Measurements from ENCODE around the gene TMEM51. TPM values are rescaled to one million over a fixed set of nuclear protein-coding genes. Genes with fewer than 3 reads are reported as not detected.
"Not testable (repeated sequence)": the region's sequence is repeated elsewhere in the genome, so short reads cannot be mapped to it uniquely, and the experiment has no call there.

TMEM51 gene
- total and polyA plus RNA-seq, 7 experiments from 2014 or later = 0.16 to 0.79 (median 0.56) TPM; not detected in 3

DNA sequence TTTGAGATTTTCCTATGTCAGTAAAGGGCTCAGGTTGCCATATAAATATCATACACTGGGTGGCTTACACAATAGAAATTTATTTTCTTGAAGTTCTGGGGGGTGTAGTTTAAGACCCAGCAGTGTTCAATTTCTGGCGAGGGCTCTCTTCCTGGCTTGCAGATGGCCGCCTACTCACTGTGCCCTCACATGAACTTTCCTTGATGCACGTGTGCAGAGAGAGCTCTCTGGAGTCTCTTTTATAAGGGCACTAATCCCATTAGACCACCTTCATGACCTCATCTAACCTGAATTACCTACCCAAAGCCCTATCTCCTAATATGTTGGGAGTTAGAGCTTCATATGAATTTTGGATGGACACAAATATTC lies 21.1 kb downstream of the TMEM51 start:
- Histone ChIP-seq H3K27ac (ENCODE audit: low read depth, low read length) (no peak overlapping the region), H3K36me3 (ENCODE audit: control insufficient read depth in 2 of 3, insufficient read depth in 3 of 3, low read length in 3 of 3) (no peaks in the 10 kb centered on the region), H3K4me1 (ENCODE audit: control insufficient read depth in 2 of 2, insufficient read depth in 2 of 2, low read length in 2 of 2) (no peaks in the 10 kb centered on the region), H3K4me3 (ENCODE audit: low read length) (no peak overlapping the region), H3K9me3 (ENCODE audit: control insufficient read depth in 2 of 3, low read length in 3 of 3) (no peaks in the 10 kb centered on the region), H3K27me3 (ENCODE audit: control insufficient read depth in 2 of 2, insufficient read depth in 2 of 2, low read length in 2 of 2) (peaks cover 0 to under 1% of the 10 kb centered on the region in 2 donors)
- intact Hi-C loops (cut with micrococcal nuclease) = no loop called here
- H3K4me1 Mint-ChIP-seq = peaks cover 0 to 12% (median 5%) of the 10 kb centered on the region in 7 donors
- H3K36me3 Mint-ChIP-seq = peaks cover 0 to 6% (median 0%) of the 10 kb centered on the region in 5 donors
- no peak overlapping the region for H3K27ac Mint-ChIP-seq
- no peak overlapping the region for H3K4me3 Mint-ChIP-seq
- H3K9me3 Mint-ChIP-seq = peaks cover 0 to 8% (median 0%) of the 10 kb centered on the region in 11 donors
- peaks cover 18 to 48% (median 37%) of the 10 kb centered on the region in 5 donors for H3K27me3 Mint-ChIP-seq
- ChIA-PET POLR2A (no interaction called here), CTCF (no interaction called here)
- no peak for ATAC-seq
- no peak for DNase-seq

GRCh38 chr1:15175324-15176094 lies 22.0 kb downstream of the TMEM51 start:
- H3K4me1 ChIP-seq (ENCODE audit: control insufficient read depth in 2 of 2, insufficient read depth in 2 of 2, low read length in 2 of 2); H3K27me3 ChIP-seq (ENCODE audit: control insufficient read depth in 2 of 2, insufficient read depth in 2 of 2, low read length in 2 of 2); ATAC-seq; DNase-seq; H3K36me3 Mint-ChIP-seq; H3K4me3 Mint-ChIP-seq; H3K9me3 Mint-ChIP-seq; CTCF ChIA-PET; H3K27ac ChIP-seq (ENCODE audit: low read depth, low read length); H3K9me3 ChIP-seq (ENCODE audit: control insufficient read depth in 2 of 3, low read length in 3 of 3); H3K27ac Mint-ChIP-seq; intact Hi-C loops (cut with micrococcal nuclease); POLR2A ChIA-PET; H3K4me3 ChIP-seq (ENCODE audit: low read length); H3K36me3 ChIP-seq (ENCODE audit: control insufficient read depth in 2 of 3, insufficient read depth in 3 of 3, low read length in 3 of 3): not testable (repeated sequence)
- Mint-ChIP-seq H3K27me3 (peaks cover 13 to 45% (median 32%) of the 10 kb centered on the region in 5 donors), H3K4me1 (peaks cover 0 to 12% (median 5%) of the 10 kb centered on the region in 7 donors)

- peaks cover 0 to 6% (median 0%) of the 10 kb centered on the region in 5 donors for H3K36me3 Mint-ChIP-seq
- H3K27ac Mint-ChIP-seq = no peak overlapping the region
- ATAC-seq = no peak
- H3K4me3 Mint-ChIP-seq = no peak overlapping the region
- POLR2A ChIA-PET = no interaction called here
- H3K27me3 Mint-ChIP-seq = peaks cover 13 to 48% (median 29%) of the 10 kb centered on the region in 5 donors
- intact Hi-C loops (cut with micrococcal nuclease) = no loop called here
- Histone ChIP-seq H3K9me3 (ENCODE audit: control insufficient read depth in 2 of 3, low read length in 3 of 3) (no peaks in the 10 kb centered on the region), H3K27me3 (ENCODE audit: control insufficient read depth in 2 of 2, insufficient read depth in 2 of 2, low read length in 2 of 2) (peaks cover 0 to 3% of the 10 kb centered on the region in 2 donors), H3K27ac (ENCODE audit: low read depth, low read length) (no peak overlapping the region), H3K36me3 (ENCODE audit: control insufficient read depth in 2 of 3, insufficient read depth in 3 of 3, low read length in 3 of 3) (no peaks in the 10 kb centered on the region), H3K4me1 (ENCODE audit: control insufficient read depth in 2 of 2, insufficient read depth in 2 of 2, low read length in 2 of 2) (no peaks in the 10 kb centered on the region), H3K4me3 (ENCODE audit: low read length) (no peak overlapping the region)
- CTCF ChIA-PET = no interaction called here
- peaks cover 0 to 8% (median 0%) of the 10 kb centered on the region in 11 donors for H3K9me3 Mint-ChIP-seq
- no peak for DNase-seq
- peaks cover 0 to 12% (median 5%) of the 10 kb centered on the region in 7 donors for H3K4me1 Mint-ChIP-seq
Measured at GRCh38 chr1:15176120-15176519, 22.6 kb downstream of the TMEM51 start.

GRCh38 chr1:15176898-15177665 lies 23.5 kb downstream of the TMEM51 start:
- H3K4me3 Mint-ChIP-seq = no peak overlapping the region
- POLR2A ChIA-PET = no interaction called here
- H3K36me3 Mint-ChIP-seq = peaks cover 0 to 6% (median 0%) of the 10 kb centered on the region in 5 donors
- peaks cover 0 to 8% (median 0%) of the 10 kb centered on the region in 11 donors for H3K9me3 Mint-ChIP-seq
- Histone ChIP-seq H3K36me3 (ENCODE audit: control insufficient read depth in 2 of 3, insufficient read depth in 3 of 3, low read length in 3 of 3) (no peaks in the 10 kb centered on the region), H3K27me3 (ENCODE audit: control insufficient read depth in 2 of 2, insufficient read depth in 2 of 2, low read length in 2 of 2) (peaks cover 0 to 3% of the 10 kb centered on the region in 2 donors), H3K4me3 (ENCODE audit: low read length) (no peak overlapping the region), H3K9me3 (ENCODE audit: control insufficient read depth in 2 of 3, low read length in 3 of 3) (no peaks in the 10 kb centered on the region), H3K27ac (ENCODE audit: low read depth, low read length) (no peak overlapping the region), H3K4me1 (ENCODE audit: control insufficient read depth in 2 of 2, insufficient read depth in 2 of 2, low read length in 2 of 2) (no peaks in the 10 kb centered on the region)
- ATAC-seq (no peak), DNase-seq (no peak)
- CTCF ChIA-PET = no interaction called here
- peaks cover 13 to 48% (median 28%) of the 10 kb centered on the region in 5 donors for H3K27me3 Mint-ChIP-seq
- H3K27ac Mint-ChIP-seq = no peak overlapping the region
- intact Hi-C loops (cut with micrococcal nuclease) = no loop called here
- H3K4me1 Mint-ChIP-seq = peaks cover 0 to 12% (median 5%) of the 10 kb centered on the region in 7 donors

DNA sequence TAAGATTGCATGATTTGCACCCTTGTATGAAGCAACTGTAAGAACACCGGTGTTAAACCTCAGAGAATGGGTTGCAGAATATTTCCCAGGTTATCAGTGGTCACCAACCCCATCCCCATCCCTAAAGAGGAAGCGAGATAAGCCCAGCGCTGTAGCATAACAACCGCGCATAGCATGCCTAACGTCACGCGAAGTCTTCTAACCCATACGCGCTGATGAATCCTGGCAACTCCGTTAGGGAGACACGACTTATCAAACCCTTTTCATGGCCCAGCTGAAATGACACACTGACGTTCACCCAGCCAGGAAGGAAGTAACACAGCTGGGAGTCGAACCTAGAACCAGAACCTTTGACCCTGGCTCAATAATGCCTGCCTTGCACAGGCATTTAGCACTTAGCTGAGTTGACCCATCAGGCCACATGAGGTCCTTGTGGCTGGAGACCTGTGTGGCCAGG lies 24.2 kb downstream of the TMEM51 start:
- H3K36me3 Mint-ChIP-seq = peaks cover 0 to 6% (median 0%) of the 10 kb centered on the region in 5 donors
- H3K4me3 Mint-ChIP-seq = no peak overlapping the region
- POLR2A ChIA-PET = interaction anchor here (0.7 kb wide), 1 partner anchor 10 kb away, joined by 3 read pairs; no protein-coding TSS in a partner anchor
- intact Hi-C loops (cut with micrococcal nuclease) = no loop called here
- no peak for DNase-seq
- Histone ChIP-seq H3K4me3 (ENCODE audit: low read length) (no peak overlapping the region), H3K27ac (ENCODE audit: low read depth, low read length) (no peak overlapping the region), H3K9me3 (ENCODE audit: control insufficient read depth in 2 of 3, low read length in 3 of 3) (no peaks in the 10 kb centered on the region), H3K36me3 (ENCODE audit: control insufficient read depth in 2 of 3, insufficient read depth in 3 of 3, low read length in 3 of 3) (no peaks in the 10 kb centered on the region), H3K4me1 (ENCODE audit: control insufficient read depth in 2 of 2, insufficient read depth in 2 of 2, low read length in 2 of 2) (no peaks in the 10 kb centered on the region), H3K27me3 (ENCODE audit: control insufficient read depth in 2 of 2, insufficient read depth in 2 of 2, low read length in 2 of 2) (peaks cover 0 to 3% of the 10 kb centered on the region in 2 donors)
- peaks cover 0 to 7% (median 5%) of the 10 kb centered on the region in 7 donors for H3K4me1 Mint-ChIP-seq
- H3K27ac Mint-ChIP-seq = no peak overlapping the region
- H3K9me3 Mint-ChIP-seq = peaks cover 0 to 8% (median 0%) of the 10 kb centered on the region in 11 donors
- peaks cover 10 to 49% (median 25%) of the 10 kb centered on the region in 5 donors for H3K27me3 Mint-ChIP-seq
- CTCF ChIA-PET = interaction anchor here (0.6 kb wide), 1 partner anchor 45 kb away, joined by 3 read pairs; no protein-coding TSS in a partner anchor
- ATAC-seq = no peak

DNA sequence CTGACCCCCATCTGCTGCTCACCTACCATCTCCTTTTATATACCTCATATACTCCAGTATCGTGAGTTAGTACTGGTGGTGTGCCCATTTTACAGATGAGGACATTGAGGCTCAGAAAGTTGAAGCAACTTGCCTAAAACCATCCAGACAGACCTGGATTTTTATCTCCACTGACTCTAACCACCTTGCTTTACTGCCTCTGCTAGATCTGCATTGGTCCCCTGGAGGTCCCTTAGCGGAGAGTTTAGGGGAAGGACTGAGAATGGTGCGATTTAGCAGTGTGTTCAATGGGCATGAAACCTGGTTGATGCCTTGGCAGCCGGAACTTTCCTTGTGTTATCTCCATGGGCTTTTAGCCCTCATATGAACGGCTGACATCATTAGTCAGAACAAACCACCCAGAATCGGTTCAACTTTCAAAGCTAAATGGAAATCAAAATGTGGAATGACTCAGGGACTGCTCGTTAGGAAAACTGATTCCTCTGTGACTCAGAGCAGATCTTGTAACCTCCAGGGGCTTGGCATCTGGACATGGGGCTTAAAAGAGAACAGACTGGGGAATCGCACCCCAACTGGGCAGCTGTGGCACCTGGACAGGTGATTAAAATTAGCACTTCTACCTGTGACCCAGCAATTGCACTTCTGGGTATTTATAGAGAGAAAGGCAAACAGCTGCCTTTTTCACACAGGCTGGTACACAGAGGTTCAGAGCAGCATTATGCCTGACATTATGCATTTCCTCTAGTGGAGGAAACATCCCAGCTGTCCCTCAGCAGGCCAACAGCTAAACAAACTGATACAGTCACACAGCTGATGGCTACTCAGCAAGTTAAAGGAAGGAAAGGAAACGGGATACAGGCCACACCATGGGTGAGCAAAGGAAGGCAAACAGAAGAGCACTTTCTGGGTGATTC lies 25.3 kb downstream of the TMEM51 start:
- no peaks in the 10 kb centered on the region for H3K9me3 ChIP-seq (ENCODE audit: control insufficient read depth in 2 of 3, low read length in 3 of 3)
- H3K27ac Mint-ChIP-seq = no peak overlapping the region
- DNase-seq (no peak), ATAC-seq (no peak)
- peaks cover 0 to 8% (median 0%) of the 10 kb centered on the region in 11 donors for H3K9me3 Mint-ChIP-seq
- ChIA-PET CTCF (no interaction called here), POLR2A (interaction anchor here (0.7 kb wide), 1 partner anchor 9 kb away, joined by 3 read pairs; no protein-coding TSS in a partner anchor)
- peaks cover 0 to 6% (median 0%) of the 10 kb centered on the region in 5 donors for H3K36me3 Mint-ChIP-seq
- H3K27me3 ChIP-seq (ENCODE audit: control insufficient read depth in 2 of 2, insufficient read depth in 2 of 2, low read length in 2 of 2) = peaks cover 0 to 3% of the 10 kb centered on the region in 2 donors
- no peaks in the 10 kb centered on the region for H3K36me3 ChIP-seq (ENCODE audit: control insufficient read depth in 2 of 3, insufficient read depth in 3 of 3, low read length in 3 of 3)
- H3K4me1 Mint-ChIP-seq = peaks cover 0 to 2% (median 2%) of the 10 kb centered on the region in 7 donors
- H3K27ac ChIP-seq (ENCODE audit: low read depth, low read length) = no peak overlapping the region
- peaks cover 17 to 47% (median 25%) of the 10 kb centered on the region in 5 donors for H3K27me3 Mint-ChIP-seq
- no peaks in the 10 kb centered on the region for H3K4me1 ChIP-seq (ENCODE audit: control insufficient read depth in 2 of 2, insufficient read depth in 2 of 2, low read length in 2 of 2)
- H3K4me3 Mint-ChIP-seq = no peak overlapping the region
- intact Hi-C loops (cut with micrococcal nuclease) = no loop called here
- H3K4me3 ChIP-seq (ENCODE audit: low read length) = no peak overlapping the region
